Endodermal cell (in vitro differentiated cells): Measurements from ENCODE around the gene PRKAR2B. TPM values are rescaled to one million over a fixed set of nuclear protein-coding genes. Genes with fewer than 3 reads are reported as not detected.

ENCODE experiments used
- DNase-seq: peaks from one replicate; pipeline ENCODE4 v3.0.0-alpha.2; 2017
- H3K27ac ChIP-seq: 2 replicates; pipeline ENCODE4 v1.5.1; 2013; ENCODE audit warnings: mild to moderate bottlenecking, low read depth, low read length, moderate library complexity
- H3K27me3 ChIP-seq: 2 replicates; pipeline ENCODE4 v1.6.1; 2013; ENCODE audit warnings: mild to moderate bottlenecking, low read length, moderate library complexity; ENCODE audit not compliant: insufficient read depth, control insufficient read depth, poor library complexity, severe bottlenecking
- H3K36me3 ChIP-seq: 2 replicates; pipeline ENCODE4 v1.7.0; 2013; ENCODE audit warnings: mild to moderate bottlenecking, low read length, moderate library complexity; ENCODE audit not compliant: control insufficient read depth, insufficient read depth
- H3K4me1 ChIP-seq: one replicate; pipeline ENCODE4 v1.7.0; 2013; ENCODE audit warnings: low read length; ENCODE audit not compliant: control insufficient read depth, insufficient read depth
- H3K4me3 ChIP-seq: 2 replicates; pipeline ENCODE4 v1.5.1; 2013; ENCODE audit warnings: mild to moderate bottlenecking, low read length, moderate library complexity
- H3K9ac ChIP-seq: 2 replicates; pipeline ENCODE4 v1.6.1; 2013; ENCODE audit warnings: mild to moderate bottlenecking, low read length, moderate library complexity; ENCODE audit not compliant: poor library complexity, severe bottlenecking; ENCODE audit errors: extremely low read depth
- H3K9me3 ChIP-seq: 2 replicates; pipeline ENCODE4 v1.6.1; 2013; ENCODE audit warnings: mild to moderate bottlenecking, low read length, moderate library complexity; ENCODE audit not compliant: control insufficient read depth
- H3K27ac Mint-ChIP-seq: 2 replicates; pipeline ENCODE4 v1.8.0; 2020; ENCODE audit warnings: mixed read lengths
- H3K27me3 Mint-ChIP-seq: 2 replicates; pipeline ENCODE4 v1.8.0; 2021; ENCODE audit warnings: mild to moderate bottlenecking, mixed read lengths; ENCODE audit not compliant: insufficient read depth
- H3K36me3 Mint-ChIP-seq: 2 replicates; pipeline ENCODE4 v1.8.0; 2020; ENCODE audit warnings: low read depth, mixed read lengths
- H3K4me1 Mint-ChIP-seq: 2 replicates; pipeline ENCODE4 v1.8.0; 2020; ENCODE audit warnings: mixed read lengths
- H3K4me3 Mint-ChIP-seq: 2 replicates; pipeline ENCODE4 v1.8.0; 2020; ENCODE audit warnings: mild to moderate bottlenecking, moderate library complexity, mixed read lengths
- H3K9me3 Mint-ChIP-seq: 2 replicates; pipeline ENCODE4 v1.8.0; 2020; ENCODE audit warnings: mild to moderate bottlenecking, mixed read lengths
- WGBS, 2 experiments: methylation state at CpG; one replicate each; pipeline versions ENCODE4 v1.1.5 to v1.1.7; 2013; ENCODE audit warnings: missing lambda C conversion rate in 2 of 2, mixed read lengths in 1 of 2; ENCODE audit not compliant: insufficient coverage in 1 of 2, insufficient read length in 1 of 2; 5-methylcytosine and 5-hydroxymethylcytosine counted together
- total RNA-seq, 2 donors: library from RNA; stranded (reverse); fragmentation: NEBNext Ultra II Directional in 1 of 2; extraction: Animal tissue kit (Norgen Biotek cat#: 25700) in 1 of 2; gene quantifications; 2 replicates in 1 of 2; 3 replicates in 1 of 2; pipeline ENCODE4 v1.2.1, GENCODE V29; 2021
- TF ChIP-seq, protein P1 (sequence below): fragments of 200-600 bp; sonication (generic); conservative IDR thresholded peaks from 2 replicates; pipeline ENCODE4 v1.5.0; 2021; ENCODE audit warnings: antibody characterized with exemption, mild to moderate bottlenecking

The PRKAR2B gene
- total RNA-seq, 2 donors from 2014 or later, result 7.3 to 10.2 TPM

DNA sequence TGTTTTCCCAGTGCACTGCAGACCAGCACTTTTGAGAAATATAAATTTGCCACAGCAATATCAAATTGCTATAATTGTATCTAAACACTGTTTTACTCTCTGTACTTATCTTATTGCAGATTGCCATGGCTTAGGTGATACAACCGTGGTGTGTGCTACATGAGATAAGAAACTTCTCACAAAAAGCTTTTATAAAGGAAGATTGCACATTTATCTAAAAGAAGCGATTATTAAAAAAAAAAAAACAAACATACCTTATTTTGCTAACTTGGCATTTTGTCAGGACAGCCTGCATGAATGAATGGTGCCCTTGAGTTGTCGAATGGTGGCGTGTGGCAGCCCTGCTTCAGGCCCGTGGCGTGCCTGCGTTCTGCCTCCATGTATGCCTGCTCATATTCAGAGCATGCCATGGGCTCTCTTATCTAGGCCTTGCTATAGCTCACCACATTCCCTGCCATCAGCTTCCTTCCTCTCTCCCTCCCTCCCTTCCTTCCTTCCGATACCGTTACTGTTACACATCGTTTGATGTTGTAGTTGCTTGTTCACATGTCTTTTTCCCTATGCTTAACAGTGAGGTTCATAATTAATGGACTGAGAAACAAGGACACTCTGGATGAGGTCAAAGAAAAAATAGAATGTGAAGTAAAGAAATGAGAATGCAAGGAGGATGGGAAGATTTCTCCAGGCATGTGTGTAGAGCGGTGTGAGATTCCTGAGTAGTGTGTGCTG lies 34.9 kb downstream of the PRKAR2B start:
- Histone ChIP-seq H3K9me3 (no peaks in the 10 kb centered on the region), H3K4me1 (no peaks in the 10 kb centered on the region), H3K27me3 (no peaks in the 10 kb centered on the region), H3K4me3 (no peak overlapping the region), H3K27ac (no peak overlapping the region), H3K36me3 (no peaks in the 10 kb centered on the region), H3K9ac (no peak overlapping the region)
- Mint-ChIP-seq H3K9me3 (no peaks in the 10 kb centered on the region), H3K4me1 (peaks cover 16% of the 10 kb centered on the region), H3K4me3 (no peak overlapping the region), H3K27me3 (no peaks in the 10 kb centered on the region), H3K27ac (no peak overlapping the region), H3K36me3 (no peaks in the 10 kb centered on the region)
- DNase-seq, result no peak
- WGBS, 2 experiments, result 95 to 96% methylated on average over 10 to 11 of the region's 11 CpGs
- TF ChIP-seq, protein P1, sequence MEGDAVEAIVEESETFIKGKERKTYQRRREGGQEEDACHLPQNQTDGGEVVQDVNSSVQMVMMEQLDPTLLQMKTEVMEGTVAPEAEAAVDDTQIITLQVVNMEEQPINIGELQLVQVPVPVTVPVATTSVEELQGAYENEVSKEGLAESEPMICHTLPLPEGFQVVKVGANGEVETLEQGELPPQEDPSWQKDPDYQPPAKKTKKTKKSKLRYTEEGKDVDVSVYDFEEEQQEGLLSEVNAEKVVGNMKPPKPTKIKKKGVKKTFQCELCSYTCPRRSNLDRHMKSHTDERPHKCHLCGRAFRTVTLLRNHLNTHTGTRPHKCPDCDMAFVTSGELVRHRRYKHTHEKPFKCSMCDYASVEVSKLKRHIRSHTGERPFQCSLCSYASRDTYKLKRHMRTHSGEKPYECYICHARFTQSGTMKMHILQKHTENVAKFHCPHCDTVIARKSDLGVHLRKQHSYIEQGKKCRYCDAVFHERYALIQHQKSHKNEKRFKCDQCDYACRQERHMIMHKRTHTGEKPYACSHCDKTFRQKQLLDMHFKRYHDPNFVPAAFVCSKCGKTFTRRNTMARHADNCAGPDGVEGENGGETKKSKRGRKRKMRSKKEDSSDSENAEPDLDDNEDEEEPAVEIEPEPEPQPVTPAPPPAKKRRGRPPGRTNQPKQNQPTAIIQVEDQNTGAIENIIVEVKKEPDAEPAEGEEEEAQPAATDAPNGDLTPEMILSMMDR, result no peak

DNA sequence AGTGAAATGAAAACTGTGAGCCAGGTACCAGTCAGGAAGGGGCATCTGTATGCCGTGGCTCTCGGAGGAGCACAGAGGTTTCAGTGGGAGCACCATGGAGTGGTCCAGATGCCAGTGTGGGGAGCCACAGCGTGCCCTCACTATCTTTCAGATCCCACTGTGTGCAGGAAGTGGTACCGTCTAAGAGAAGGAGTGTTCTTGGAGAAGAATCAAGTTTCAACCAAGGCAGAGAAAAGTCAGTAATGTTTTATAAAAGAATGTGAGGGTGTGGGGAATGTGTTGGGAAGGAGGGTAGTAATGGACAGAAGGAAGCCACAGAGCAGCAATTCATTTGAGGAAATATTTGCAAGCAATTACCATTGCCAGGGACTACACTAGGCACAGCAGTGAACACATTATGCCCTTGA lies 35.6 kb downstream of the PRKAR2B start:
- WGBS, 2 experiments, result 97 to 100% methylated on average over 3 to 4 of the region's 4 CpGs
- no peaks in the 10 kb centered on the region for H3K27me3 ChIP-seq
- no peaks in the 10 kb centered on the region for H3K36me3 Mint-ChIP-seq
- H3K36me3 ChIP-seq, result no peaks in the 10 kb centered on the region
- TF ChIP-seq, protein P1, result no peak
- no peak overlapping the region for H3K27ac ChIP-seq
- H3K4me3 Mint-ChIP-seq, result no peak overlapping the region
- H3K4me1 ChIP-seq, result no peaks in the 10 kb centered on the region
- H3K27ac Mint-ChIP-seq, result no peak overlapping the region
- DNase-seq, result no peak
- H3K9ac ChIP-seq, result no peak overlapping the region
- peaks cover 16% of the 10 kb centered on the region for H3K4me1 Mint-ChIP-seq
- H3K27me3 Mint-ChIP-seq, result no peaks in the 10 kb centered on the region
- H3K9me3 ChIP-seq, result no peaks in the 10 kb centered on the region
- H3K9me3 Mint-ChIP-seq, result no peaks in the 10 kb centered on the region
- no peak overlapping the region for H3K4me3 ChIP-seq

DNA sequence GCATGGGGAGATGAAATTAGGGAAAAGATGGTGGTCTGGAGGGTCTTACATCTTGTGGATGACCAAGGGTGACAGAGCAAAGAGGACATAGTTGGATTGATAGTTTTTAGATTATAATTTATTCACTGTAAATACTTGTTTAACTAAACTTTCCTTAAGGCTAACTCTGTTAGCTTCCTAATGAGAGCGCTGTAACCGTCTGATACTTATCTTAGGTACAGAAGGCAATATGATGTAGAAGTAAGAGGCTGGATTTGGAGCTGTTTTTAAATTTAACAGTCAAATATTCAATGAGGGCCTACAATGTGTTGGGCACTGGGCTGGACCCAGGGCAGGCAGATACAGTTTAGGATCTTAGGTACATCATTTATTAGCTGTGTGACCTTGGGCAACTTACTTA lies 36.0 kb downstream of the PRKAR2B start:
- no peaks in the 10 kb centered on the region for H3K36me3 ChIP-seq
- H3K4me1 ChIP-seq, result no peaks in the 10 kb centered on the region
- Mint-ChIP-seq H3K27ac (no peak overlapping the region), H3K36me3 (no peaks in the 10 kb centered on the region), H3K4me1 (peaks cover 16% of the 10 kb centered on the region), H3K4me3 (no peak overlapping the region), H3K27me3 (no peaks in the 10 kb centered on the region), H3K9me3 (no peaks in the 10 kb centered on the region)
- no peak overlapping the region for H3K4me3 ChIP-seq
- WGBS, 2 experiments, result 70 to 98% methylated on average over 2 of the region's 2 CpGs
- no peak for DNase-seq
- H3K9ac ChIP-seq, result no peak overlapping the region
- no peaks in the 10 kb centered on the region for H3K9me3 ChIP-seq
- TF ChIP-seq, protein P1, result no peak
- no peak overlapping the region for H3K27ac ChIP-seq
- H3K27me3 ChIP-seq, result no peaks in the 10 kb centered on the region
